Measurements from ENCODE around the gene SLC39A8. TPM values are rescaled to one million over a fixed set of nuclear protein-coding genes. Genes with fewer than 3 reads are reported as not detected.

The SLC39A8 gene
- total RNA-seq, 3 donors from 2014 or later: 49.4 to 55.2 (median 55.0) TPM

GRCh38 chr4:102217345-102217744 lies 127.9 kb downstream of the SLC39A8 start:
- ATAC-seq (no peak), DNase-seq (no peak)
- H3K36me3 Mint-ChIP-seq (ENCODE audit: insufficient read depth): no peaks in the 10 kb centered on the region
- no peak overlapping the region for H3K4me3 Mint-ChIP-seq
- H3K9me3 Mint-ChIP-seq: no peaks in the 10 kb centered on the region
- no peaks in the 10 kb centered on the region for H3K4me1 Mint-ChIP-seq (ENCODE audit: low read depth)
- peaks cover 15% of the 10 kb centered on the region for H3K27me3 Mint-ChIP-seq (ENCODE audit: low read depth)

DNA sequence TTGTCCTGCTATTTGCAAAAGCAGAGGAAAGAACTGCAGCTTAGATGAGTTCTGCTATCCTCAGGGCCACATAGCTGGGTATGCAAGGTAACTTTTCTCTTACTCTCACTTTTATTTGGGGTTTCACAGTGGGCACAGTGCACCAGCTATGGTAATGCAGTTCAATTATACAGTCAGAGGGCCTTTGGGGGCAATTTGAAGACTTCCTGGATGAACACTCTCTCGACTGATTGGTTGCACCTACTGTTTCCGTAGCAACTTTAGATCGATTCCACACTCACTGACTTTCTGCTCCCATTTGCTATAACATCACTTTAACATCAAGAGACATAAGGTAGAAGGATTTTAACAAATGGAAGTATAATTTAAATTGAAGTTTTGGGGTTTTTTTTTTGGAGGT lies 128.6 kb downstream of the SLC39A8 start:
- DNase-seq: no peak
- H3K4me1 Mint-ChIP-seq (ENCODE audit: low read depth): no peaks in the 10 kb centered on the region
- ATAC-seq: no peak
- no peak overlapping the region for H3K4me3 Mint-ChIP-seq
- H3K36me3 Mint-ChIP-seq (ENCODE audit: insufficient read depth): no peaks in the 10 kb centered on the region
- peaks cover 17% of the 10 kb centered on the region for H3K27me3 Mint-ChIP-seq (ENCODE audit: low read depth)
- H3K9me3 Mint-ChIP-seq: no peaks in the 10 kb centered on the region

DNA sequence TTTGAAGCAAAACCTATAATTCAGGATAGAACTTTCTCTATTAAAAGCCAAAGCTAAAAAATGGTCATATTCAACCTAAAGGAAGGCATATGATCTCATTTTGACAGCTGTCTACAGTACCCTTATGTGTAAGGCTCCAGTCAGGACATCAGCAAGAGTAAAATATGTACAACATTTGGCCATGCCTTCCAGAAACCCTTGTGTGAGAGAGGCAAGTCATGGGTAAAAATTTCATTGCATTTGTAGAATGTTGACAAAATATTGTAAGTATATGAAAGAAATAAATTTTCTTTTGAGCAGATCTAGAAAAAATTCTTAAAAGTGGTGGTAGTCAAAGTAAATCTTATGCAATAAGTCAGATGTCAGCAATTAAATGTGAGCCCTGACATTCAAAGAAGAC lies 132.3 kb downstream of the SLC39A8 start:
- no peaks in the 10 kb centered on the region for H3K36me3 Mint-ChIP-seq (ENCODE audit: insufficient read depth)
- no peak for ATAC-seq
- no peaks in the 10 kb centered on the region for H3K9me3 Mint-ChIP-seq
- DNase-seq: no peak
- H3K4me1 Mint-ChIP-seq (ENCODE audit: low read depth): no peaks in the 10 kb centered on the region
- no peak overlapping the region for H3K4me3 Mint-ChIP-seq
- H3K27me3 Mint-ChIP-seq (ENCODE audit: low read depth): peaks cover 18% of the 10 kb centered on the region

Other genes starting within 250 kb of the SLC39A8 start
- 100 to 1,000 TPM; 315 to 381 (median 331) TPM for gene NFKB1, start 155.9 kb upstream of the SLC39A8 start, total RNA-seq